SJCRH30 (cell line): ENCODE data around the gene MRGPRX3. TPM values are rescaled to one million over a fixed set of nuclear protein-coding genes. Genes with fewer than 3 reads are reported as not detected.
"Not testable (repeated sequence)": the region's sequence is repeated elsewhere in the genome, so short reads cannot be mapped to it uniquely, and the experiment has no call there.

Experiments
- DNase-seq, 2 experiments: peaks; one replicate each; pipeline ENCODE4 v3.0.0-alpha.2; 2015 to 2020
- H3K27ac ChIP-seq: fragments of 250-450 bp; sonication (Bioruptor Pico); 2 replicates; pipeline ENCODE4 v1.5.1; 2020; ENCODE audit warnings: mild to moderate bottlenecking, moderate library complexity
- H3K27me3 ChIP-seq: fragments of 250-450 bp; sonication (Bioruptor Pico); 2 replicates; pipeline ENCODE4 v1.5.1; 2020; ENCODE audit warnings: mild to moderate bottlenecking, moderate library complexity
- H3K36me3 ChIP-seq: fragments of 250-450 bp; sonication (Bioruptor Pico); 2 replicates; pipeline ENCODE4 v1.5.1; 2020; ENCODE audit warnings: mild to moderate bottlenecking, moderate library complexity
- H3K4me1 ChIP-seq: fragments of 250-450 bp; sonication (Bioruptor Pico); 2 replicates; pipeline ENCODE4 v1.5.1; 2020; ENCODE audit warnings: mild to moderate bottlenecking, moderate library complexity
- H3K4me3 ChIP-seq: fragments of 250-450 bp; sonication (Bioruptor Pico); 2 replicates; pipeline ENCODE4 v1.5.1; 2020; ENCODE audit warnings: mild to moderate bottlenecking, moderate library complexity
- H3K9me3 ChIP-seq: fragments of 250-450 bp; sonication (Bioruptor Pico); replicated peaks from 2 replicates; pipeline ENCODE4 v1.5.1; 2020; ENCODE audit warnings: mild to moderate bottlenecking, moderate library complexity
- total RNA-seq: library from RNA; depleted of rRNA; stranded (reverse); fragments of >200 nt; shearing (Covaris generic); gene quantifications from 2 replicates; pipeline ENCODE4 v1.2.3, GENCODE V29; 2014; rRNA removed

The MRGPRX3 gene
- total RNA-seq, result not detected in 2 replicates

DNA sequence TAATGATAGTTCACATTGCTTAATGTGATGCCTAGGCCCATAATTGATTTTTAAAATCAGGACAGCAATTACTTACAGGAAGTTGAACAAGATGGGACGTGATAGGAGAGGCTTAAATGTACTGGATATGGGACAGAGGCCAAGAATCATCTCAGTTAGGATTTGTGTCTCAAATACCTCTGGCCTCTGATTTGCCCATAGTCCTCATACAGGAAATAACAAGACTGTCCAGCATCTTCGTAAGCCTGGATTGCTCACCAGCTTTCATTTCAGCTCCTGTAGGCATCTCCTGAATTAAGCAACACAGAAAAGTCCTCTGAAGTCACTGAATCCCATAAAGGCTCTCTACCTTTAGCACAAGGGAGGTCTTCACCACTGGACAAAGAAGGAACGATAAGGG lies at the start of gene MRGPRX3:
TSS of gene MRGPRX3 (plus strand) at position 231 of the 400 bp plus-strand sequence. CDS start 4,632 bp downstream, outside the sequence.
- DNase-seq, result no peak
- peaks cover 6% of the 10 kb centered on the region; the same call in 1 of the 2 replicates for H3K27me3 ChIP-seq
- no peaks in the 10 kb centered on the region for H3K36me3 ChIP-seq
- no peaks in the 10 kb centered on the region for H3K4me1 ChIP-seq
- no peaks in the 10 kb centered on the region; the same call in 1 of the 2 replicates for H3K9me3 ChIP-seq
- no peak within 1 kb of the TSS for H3K27ac ChIP-seq
- no peak within 1 kb of the TSS for H3K4me3 ChIP-seq

DNA sequence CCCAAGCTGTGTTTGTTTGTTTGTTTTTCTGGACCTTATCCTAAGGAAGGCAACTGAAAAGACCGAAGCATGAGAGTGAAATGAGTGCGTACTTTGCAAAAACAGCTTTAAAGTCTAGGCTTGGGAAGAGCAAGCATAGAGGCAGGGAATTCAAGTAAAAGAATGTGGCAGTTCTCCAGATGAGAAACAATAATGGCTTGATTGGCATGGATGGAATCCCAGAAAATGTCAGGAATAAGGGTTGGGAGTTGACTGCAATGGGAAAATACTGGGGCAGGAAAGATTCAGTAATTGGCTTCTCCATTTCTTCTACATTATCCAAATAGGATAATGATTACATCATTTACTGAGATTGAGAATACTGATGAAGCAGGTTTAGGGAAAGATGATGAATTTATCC lies 44.0 kb upstream of the MRGPRX3 start:
- H3K36me3 ChIP-seq, result peaks cover 93% of the 10 kb centered on the region
- no peaks in the 10 kb centered on the region for H3K4me1 ChIP-seq
- no peaks in the 10 kb centered on the region for H3K27me3 ChIP-seq
- no peak for DNase-seq
- H3K27ac ChIP-seq, result no peak overlapping the region
- no peaks in the 10 kb centered on the region for H3K9me3 ChIP-seq
- no peak overlapping the region for H3K4me3 ChIP-seq

- H3K36me3 ChIP-seq, result peaks cover 95% of the 10 kb centered on the region
These were observed 43.4 kb upstream of the MRGPRX3 start for GRCh38 chr11:18088966-18089365.

GRCh38 chr11:18091731-18092130 lies 40.6 kb upstream of the MRGPRX3 start:
- H3K4me3 ChIP-seq, result no peak overlapping the region
- H3K36me3 ChIP-seq, result peaks cover 93% of the 10 kb centered on the region
- H3K27me3 ChIP-seq, result no peaks in the 10 kb centered on the region
- DNase-seq, result no peak
- no peak overlapping the region for H3K27ac ChIP-seq
- no peaks in the 10 kb centered on the region for H3K4me1 ChIP-seq
- no peaks in the 10 kb centered on the region for H3K9me3 ChIP-seq

More at GRCh38 chr11:18088966-18089365, 43.4 kb upstream of the MRGPRX3 start:
- no peak overlapping the region for H3K4me3 ChIP-seq
- DNase-seq, result no peak
- H3K27me3 ChIP-seq, result no peaks in the 10 kb centered on the region
- no peak overlapping the region for H3K27ac ChIP-seq
- H3K4me1 ChIP-seq, result no peaks in the 10 kb centered on the region
- no peaks in the 10 kb centered on the region for H3K9me3 ChIP-seq

GRCh38 chr11:18093959-18094358 lies 38.4 kb upstream of the MRGPRX3 start:
- Histone ChIP-seq H3K36me3 (peaks cover 70% of the 10 kb centered on the region), H3K27ac (no peak overlapping the region)
- DNase-seq, result no peak

DNA sequence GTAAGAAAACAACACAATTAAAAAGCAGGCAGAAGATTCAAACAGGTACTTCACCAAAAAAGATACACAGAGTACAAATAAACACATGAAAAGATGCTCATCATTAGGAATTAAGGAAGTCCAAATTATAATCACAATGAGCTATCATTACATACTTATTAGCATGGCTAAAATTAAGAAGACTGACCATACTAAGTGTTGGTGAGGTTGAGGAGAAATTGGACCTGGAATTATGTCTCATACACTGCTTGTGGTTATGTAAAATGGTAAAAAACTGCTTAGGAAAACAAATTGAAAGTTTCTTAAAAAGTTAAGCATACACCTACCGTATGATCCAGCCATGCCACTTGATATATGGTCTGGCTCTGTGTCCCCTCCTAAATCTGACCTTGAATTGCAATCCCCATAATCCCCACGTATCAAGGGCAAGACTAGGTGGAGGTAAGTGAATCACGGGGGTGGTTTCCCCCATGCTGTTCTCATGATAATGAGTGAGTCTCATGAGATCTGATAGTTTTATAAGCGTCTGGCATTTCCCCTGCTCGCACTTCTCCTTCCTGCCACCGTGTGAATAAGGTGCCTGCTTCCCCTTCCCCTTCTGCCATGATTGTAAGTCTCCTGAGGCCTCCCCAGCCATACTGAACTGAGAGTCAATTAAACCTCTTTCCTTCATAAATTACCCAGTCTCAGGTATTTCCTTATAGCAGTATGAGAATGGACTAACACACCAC lies 31.3 kb upstream of the MRGPRX3 start:
- H3K9me3 ChIP-seq, result no peaks in the 10 kb centered on the region
- no peak for DNase-seq
- H3K4me1 ChIP-seq, result peaks cover 3% of the 10 kb centered on the region; the same call in 1 of the 2 replicates

More at GRCh38 chr11:18093959-18094358, 38.4 kb upstream of the MRGPRX3 start:
- Histone ChIP-seq H3K4me3 (no peak overlapping the region), H3K4me1 (no peaks in the 10 kb centered on the region), H3K9me3 (no peaks in the 10 kb centered on the region), H3K27me3 (no peaks in the 10 kb centered on the region)

GRCh38 chr11:18105086-18105801 lies 27.1 kb upstream of the MRGPRX3 start:
- peaks cover 25% of the 10 kb centered on the region for H3K36me3 ChIP-seq
- peaks cover 5% of the 10 kb centered on the region; the same call in 1 of the 2 replicates for H3K4me1 ChIP-seq
- H3K4me3 ChIP-seq, result peak overlapping the region; percentile 94
- DNase-seq, result no peak
- peak overlapping the region; percentile 62 for H3K27ac ChIP-seq
- H3K27me3 ChIP-seq, result no peaks in the 10 kb centered on the region
- no peaks in the 10 kb centered on the region for H3K9me3 ChIP-seq

More for the DNA sequence above, 31.3 kb upstream of the MRGPRX3 start:
- Histone ChIP-seq H3K36me3 (peaks cover 32% of the 10 kb centered on the region), H3K4me3 (no peak overlapping the region), H3K27me3 (no peaks in the 10 kb centered on the region), H3K27ac (no peak overlapping the region)

DNA sequence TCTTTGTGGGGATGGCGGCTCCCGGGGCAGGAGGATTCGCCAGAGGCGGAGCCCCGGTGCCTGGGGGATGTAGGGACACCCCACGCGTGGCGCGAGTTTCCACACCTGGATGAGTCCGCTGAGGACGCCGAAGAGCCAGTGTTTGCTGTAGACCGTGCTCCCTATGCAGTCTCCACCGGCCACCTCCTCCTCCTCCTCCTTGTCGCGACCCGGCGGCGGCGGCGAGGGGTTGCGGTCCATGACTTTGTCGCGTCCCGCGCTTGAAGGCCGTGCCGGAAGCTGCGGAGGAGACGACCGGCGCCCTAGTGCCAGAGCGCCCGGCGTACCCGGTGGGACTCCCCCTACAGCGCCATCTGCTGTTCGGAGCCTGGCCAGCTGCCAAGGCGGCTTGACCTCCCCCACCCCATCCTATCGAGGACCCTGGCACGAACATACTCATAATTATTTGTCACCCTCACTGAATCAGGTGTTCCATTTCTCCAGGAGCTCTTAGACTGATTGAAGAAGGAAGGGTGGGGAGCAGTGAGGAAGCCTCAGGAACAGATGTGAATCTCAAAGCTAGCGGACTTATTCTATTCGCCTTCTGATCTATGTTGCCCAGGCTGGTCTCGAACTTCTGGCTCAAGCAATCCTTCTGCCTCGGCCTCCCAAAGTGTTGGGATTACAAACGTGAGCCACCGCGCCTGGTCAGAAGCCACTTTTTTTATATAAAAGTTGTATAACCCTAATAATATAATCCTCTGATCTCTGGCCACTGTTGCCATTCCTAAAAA lies 26.4 kb upstream of the MRGPRX3 start, which contains the start of gene SAAL1:
TSS of gene SAAL1 (minus strand) at position 281 of the 773 bp plus-strand sequence. CDS start at position 240, 41 bp downstream.
- Histone ChIP-seq H3K9me3 (no peaks in the 10 kb centered on the region), H3K36me3 (peaks cover 20% of the 10 kb centered on the region), H3K4me1 (peaks cover 5% of the 10 kb centered on the region; the same call in 1 of the 2 replicates), H3K27ac (peak within 1 kb of the TSS; percentile 62), H3K27me3 (no peaks in the 10 kb centered on the region), H3K4me3 (peak within 1 kb of the TSS; percentile 94)
- DNase-seq, result peak; percentile 92 to 94

DNA sequence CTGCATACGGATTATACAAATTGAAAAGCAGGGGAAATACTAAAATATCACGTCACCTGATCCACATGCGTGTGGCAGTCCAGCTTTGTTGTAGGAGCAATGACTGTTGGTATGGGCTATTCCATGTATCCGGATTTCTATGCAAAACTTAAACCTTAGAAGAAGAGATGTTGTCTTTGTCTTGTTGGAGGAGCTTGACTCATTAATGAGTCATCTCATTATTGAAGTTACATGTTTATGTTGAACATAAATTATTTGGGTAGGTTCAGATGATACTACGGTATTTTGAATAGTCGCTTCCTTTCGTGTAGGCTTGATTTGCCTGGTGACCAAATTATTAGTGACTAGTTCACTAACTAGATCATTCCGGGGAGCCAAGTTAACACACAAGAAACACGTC lies 25.7 kb upstream of the MRGPRX3 start:
- no peaks in the 10 kb centered on the region for H3K9me3 ChIP-seq
- H3K27ac ChIP-seq, result no peak overlapping the region
- no peaks in the 10 kb centered on the region for H3K27me3 ChIP-seq
- DNase-seq, result no peak
- H3K4me3 ChIP-seq, result no peak overlapping the region
- H3K36me3 ChIP-seq, result peaks cover 14% of the 10 kb centered on the region; the same call in 1 of the 2 replicates
- H3K4me1 ChIP-seq, result peaks cover 5% of the 10 kb centered on the region; the same call in 1 of the 2 replicates

DNA sequence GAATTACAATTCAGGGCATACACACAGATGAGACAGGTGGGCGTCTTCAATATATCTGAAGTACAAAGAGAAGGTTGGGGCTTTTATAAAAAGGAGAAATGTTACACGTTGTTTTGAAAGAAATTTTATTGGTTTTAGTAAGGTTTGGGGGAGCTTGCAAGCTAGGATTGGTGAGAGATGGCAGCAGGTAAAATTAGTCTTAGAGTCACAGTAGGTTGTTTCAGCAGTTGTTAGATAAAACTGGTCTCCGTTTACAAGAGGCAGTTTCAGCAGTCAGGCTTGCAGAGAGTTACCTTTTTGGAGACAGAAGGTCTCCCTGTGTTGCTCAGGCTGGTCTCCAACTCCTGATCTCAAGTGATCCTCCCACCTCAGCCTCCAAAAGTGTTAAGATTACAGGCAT lies 24.1 kb upstream of the MRGPRX3 start:
- peaks cover 4% of the 10 kb centered on the region; the same call in 1 of the 2 replicates for H3K27me3 ChIP-seq
- H3K9me3 ChIP-seq, result no peaks in the 10 kb centered on the region
- no peak overlapping the region for H3K4me3 ChIP-seq
- peaks cover 5% of the 10 kb centered on the region; the same call in 1 of the 2 replicates for H3K4me1 ChIP-seq
- no peak overlapping the region for H3K27ac ChIP-seq
- peaks cover 2% of the 10 kb centered on the region; the same call in 1 of the 2 replicates for H3K36me3 ChIP-seq
- no peak for DNase-seq

GRCh38 chr11:18111005-18111404 lies 21.4 kb upstream of the MRGPRX3 start:
- DNase-seq, result peak in 1 of 2 experiments; percentile 31

GRCh38 chr11:18115360-18116127 lies 16.8 kb upstream of the MRGPRX3 start:
- peak; percentile 69 to 89 for DNase-seq
- H3K9me3 ChIP-seq, result no peaks in the 10 kb centered on the region

More at GRCh38 chr11:18111005-18111404, 21.4 kb upstream of the MRGPRX3 start:
- H3K9me3 ChIP-seq, result no peaks in the 10 kb centered on the region
- peaks cover 4% of the 10 kb centered on the region; the same call in 1 of the 2 replicates for H3K27me3 ChIP-seq
- 0 out of 2 replicates have a peak, but pooled peaks cover 2% of the 10 kb centered on the region for H3K4me1 ChIP-seq
- no peak overlapping the region for H3K27ac ChIP-seq
- no peaks in the 10 kb centered on the region for H3K36me3 ChIP-seq
- no peak overlapping the region for H3K4me3 ChIP-seq

GRCh38 chr11:18121331-18121828 lies 11.0 kb upstream of the MRGPRX3 start:
- H3K9me3 ChIP-seq, H3K27ac ChIP-seq, H3K4me1 ChIP-seq, H3K4me3 ChIP-seq, H3K27me3 ChIP-seq, H3K36me3 ChIP-seq, DNase-seq: not testable (repeated sequence)

More at GRCh38 chr11:18115360-18116127, 16.8 kb upstream of the MRGPRX3 start:
- Histone ChIP-seq H3K27me3 (peaks cover 4% of the 10 kb centered on the region; the same call in 1 of the 2 replicates), H3K36me3 (no peaks in the 10 kb centered on the region), H3K4me3 (no peak overlapping the region), H3K27ac (no peak overlapping the region), H3K4me1 (no peaks in the 10 kb centered on the region)
